OCI-LY3 (cell line): ENCODE measurements around the gene NUP35.

ENCODE experiments used
- H2AFZ ChIP-seq: fragments of 200-600, 300-600 bp; shearing (Covaris generic); 2 replicates; pipeline ENCODE4 v1.6.0; 2014; ENCODE audit warnings: antibody characterized with exemption, low read depth, low read length
- H3K27ac ChIP-seq: fragments of 200-600, 300-600 bp; sonication (generic); 2 replicates; pipeline ENCODE4 v1.5.1; 2014; ENCODE audit warnings: mild to moderate bottlenecking, low read length, moderate library complexity, mixed read lengths
- H3K27me3 ChIP-seq: fragments of 200-600, 300-600 bp; sonication (generic); 2 replicates; pipeline ENCODE4 v1.6.1; 2014; ENCODE audit warnings: low read depth, low read length, mixed read lengths
- H3K36me3 ChIP-seq: fragments of 200-600, 300-600 bp; sonication (generic); replicated peaks from 2 replicates; pipeline ENCODE3; 2014; ENCODE audit warnings: low read depth, low read length, mixed read lengths
- H3K4me1 ChIP-seq: fragments of 300-600, 200-600 bp; sonication (generic); 2 replicates; pipeline ENCODE4 v1.6.1; 2014; ENCODE audit warnings: low read length, mixed read lengths
- H3K4me2 ChIP-seq: fragments of 200-600, 300-600 bp; sonication (generic); 2 replicates; pipeline ENCODE4 v1.6.1; 2014; ENCODE audit warnings: low read length, mixed read lengths
- H3K4me3 ChIP-seq: fragments of 300-600, 200-600 bp; sonication (generic); 2 replicates; pipeline ENCODE4 v1.5.1; 2014; ENCODE audit warnings: antibody characterized with exemption, mild to moderate bottlenecking, low read length, moderate library complexity
- H3K79me2 ChIP-seq: fragments of 300-600, 200-600 bp; shearing (Covaris generic); 2 replicates; pipeline ENCODE4 v1.6.1; 2014; ENCODE audit warnings: mild to moderate bottlenecking, low read length, mixed read lengths
- H3K9ac ChIP-seq: fragments of 300-600, 200-600 bp; shearing (Covaris generic); 2 replicates; pipeline ENCODE4 v1.6.0; 2014; ENCODE audit warnings: mild to moderate bottlenecking, low read length, moderate library complexity
- H3K9me3 ChIP-seq: fragments of 200-600, 300-600 bp; shearing (Covaris generic); 2 replicates; pipeline ENCODE4 v1.6.1; 2014; ENCODE audit warnings: low read length, mixed read lengths; ENCODE audit not compliant: insufficient read depth
- H4K20me1 ChIP-seq: fragments of 200-600, 300-600 bp; sonication (generic); 2 replicates; pipeline ENCODE4 v1.6.1; 2016; ENCODE audit warnings: low read length, mixed read lengths; ENCODE audit not compliant: insufficient read depth
- EZH2phosphoT487 ChIP-seq: fragments of 200-600 bp; shearing (Covaris generic); IDR thresholded peaks from 2 replicates; pipeline ENCODE4 v1.6.1; 2018; ENCODE audit warnings: antibody characterized with exemption, mixed run types, low read depth
- TF ChIP-seq, protein P1 (sequence below): fragments of 200-600, 300-600 bp; sonication (generic); IDR thresholded peaks from 2 replicates; pipeline ENCODE4 v1.5.1; 2014; ENCODE audit warnings: antibody characterized with exemption, low read length, low read depth

NUP35 gene

DNA sequence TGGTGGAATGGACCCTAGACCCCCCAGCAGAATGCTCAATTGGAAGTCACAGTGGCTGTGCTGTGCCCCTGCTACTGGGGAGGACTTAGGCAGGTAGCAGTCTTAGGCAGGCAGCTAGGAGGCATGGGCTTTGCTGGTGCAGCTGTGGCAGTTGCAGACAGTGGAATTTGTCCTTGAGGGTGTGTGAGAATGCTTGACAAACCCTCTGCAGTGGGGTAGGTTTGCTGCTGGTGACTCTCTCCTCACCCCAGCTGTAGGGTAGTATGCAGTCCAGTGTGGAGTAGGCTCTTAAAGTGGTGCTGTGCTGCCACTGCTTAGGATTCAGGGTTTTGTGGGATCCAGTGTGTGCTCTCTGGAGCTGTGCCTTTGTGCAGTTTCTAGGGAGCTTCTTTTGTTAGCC is 61.3 kb downstream of the NUP35 start:
- Histone ChIP-seq H3K4me1 (no peaks in the 10 kb centered on the region), H3K27ac (no peak overlapping the region), H3K9me3 (peaks cover 5% of the 10 kb centered on the region; the same call in 1 of the 2 replicates), H3K36me3 (peaks cover 44% of the 10 kb centered on the region), H3K79me2 (peaks cover 39% of the 10 kb centered on the region), H3K27me3 (no peaks in the 10 kb centered on the region), H2AFZ (no peak overlapping the region), H4K20me1 (peaks cover 8% of the 10 kb centered on the region; the same call in 1 of the 2 replicates), H3K4me2 (no peak overlapping the region), H3K9ac (no peak overlapping the region), H3K4me3 (no peak overlapping the region)
- TF ChIP-seq EZH2phosphoT487: no peak
- TF ChIP-seq, protein P1, sequence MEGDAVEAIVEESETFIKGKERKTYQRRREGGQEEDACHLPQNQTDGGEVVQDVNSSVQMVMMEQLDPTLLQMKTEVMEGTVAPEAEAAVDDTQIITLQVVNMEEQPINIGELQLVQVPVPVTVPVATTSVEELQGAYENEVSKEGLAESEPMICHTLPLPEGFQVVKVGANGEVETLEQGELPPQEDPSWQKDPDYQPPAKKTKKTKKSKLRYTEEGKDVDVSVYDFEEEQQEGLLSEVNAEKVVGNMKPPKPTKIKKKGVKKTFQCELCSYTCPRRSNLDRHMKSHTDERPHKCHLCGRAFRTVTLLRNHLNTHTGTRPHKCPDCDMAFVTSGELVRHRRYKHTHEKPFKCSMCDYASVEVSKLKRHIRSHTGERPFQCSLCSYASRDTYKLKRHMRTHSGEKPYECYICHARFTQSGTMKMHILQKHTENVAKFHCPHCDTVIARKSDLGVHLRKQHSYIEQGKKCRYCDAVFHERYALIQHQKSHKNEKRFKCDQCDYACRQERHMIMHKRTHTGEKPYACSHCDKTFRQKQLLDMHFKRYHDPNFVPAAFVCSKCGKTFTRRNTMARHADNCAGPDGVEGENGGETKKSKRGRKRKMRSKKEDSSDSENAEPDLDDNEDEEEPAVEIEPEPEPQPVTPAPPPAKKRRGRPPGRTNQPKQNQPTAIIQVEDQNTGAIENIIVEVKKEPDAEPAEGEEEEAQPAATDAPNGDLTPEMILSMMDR: no peak

DNA sequence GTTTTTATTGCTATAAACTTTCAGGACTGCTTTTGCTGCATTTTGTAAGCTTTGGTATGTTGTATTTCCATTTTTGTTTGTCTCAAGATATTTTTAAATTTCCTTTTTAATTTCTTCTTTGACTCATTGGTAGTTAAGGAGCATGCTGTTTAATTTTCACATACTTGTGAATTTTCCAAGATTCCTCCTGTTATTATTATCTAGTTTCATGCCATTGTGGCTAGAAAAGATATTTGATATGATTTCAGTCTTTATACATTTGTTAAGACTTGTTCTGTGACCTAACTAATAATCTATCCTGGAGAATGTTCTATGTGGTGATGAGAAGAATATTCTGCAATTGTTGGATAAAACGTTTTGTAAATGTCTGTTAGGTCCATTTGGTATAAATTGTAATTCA is 62.1 kb downstream of the NUP35 start:
- H3K4me2 ChIP-seq: no peak overlapping the region
- peaks cover 39% of the 10 kb centered on the region for H3K79me2 ChIP-seq
- no peaks in the 10 kb centered on the region for H3K4me1 ChIP-seq
- H3K9ac ChIP-seq: no peak overlapping the region
- H3K4me3 ChIP-seq: no peak overlapping the region
- no peaks in the 10 kb centered on the region for H3K27me3 ChIP-seq
- peaks cover 8% of the 10 kb centered on the region; the same call in 1 of the 2 replicates for H4K20me1 ChIP-seq
- no peak overlapping the region for H3K27ac ChIP-seq
- H2AFZ ChIP-seq: no peak overlapping the region
- TF ChIP-seq, protein P1: no peak
- no peak for TF ChIP-seq EZH2phosphoT487
- H3K36me3 ChIP-seq: peaks cover 40% of the 10 kb centered on the region
- peaks cover 5% of the 10 kb centered on the region; the same call in 1 of the 2 replicates for H3K9me3 ChIP-seq

DNA sequence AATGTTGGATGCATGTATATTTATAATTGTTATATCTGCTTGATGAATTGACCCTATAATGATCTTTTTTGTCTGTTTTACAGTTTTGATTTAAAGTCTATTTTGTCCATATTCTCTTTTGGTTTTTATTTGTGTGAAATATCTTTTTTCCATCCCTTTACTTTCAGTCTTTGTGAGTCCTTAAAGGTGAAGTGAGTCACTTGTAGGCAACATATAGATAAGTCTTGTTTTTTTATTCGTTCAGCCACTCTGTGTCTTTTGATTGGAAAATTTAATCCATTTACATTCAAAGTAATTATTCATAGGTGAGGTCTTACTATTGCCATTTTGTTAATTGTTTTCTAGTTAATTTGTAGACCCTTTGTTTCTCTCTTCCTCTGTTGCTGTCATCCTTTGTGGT is 62.5 kb downstream of the NUP35 start:
- H3K4me3 ChIP-seq: no peak overlapping the region
- H3K9ac ChIP-seq: no peak overlapping the region
- no peak overlapping the region for H3K4me2 ChIP-seq
- peaks cover 5% of the 10 kb centered on the region; the same call in 1 of the 2 replicates for H3K9me3 ChIP-seq
- H3K27ac ChIP-seq: no peak overlapping the region
- H3K27me3 ChIP-seq: no peaks in the 10 kb centered on the region
- TF ChIP-seq EZH2phosphoT487: no peak
- TF ChIP-seq, protein P1: no peak
- H3K79me2 ChIP-seq: peaks cover 39% of the 10 kb centered on the region
- peaks cover 8% of the 10 kb centered on the region; the same call in 1 of the 2 replicates for H4K20me1 ChIP-seq
- H3K36me3 ChIP-seq: peaks cover 39% of the 10 kb centered on the region
- H2AFZ ChIP-seq: no peak overlapping the region
- no peaks in the 10 kb centered on the region for H3K4me1 ChIP-seq

DNA sequence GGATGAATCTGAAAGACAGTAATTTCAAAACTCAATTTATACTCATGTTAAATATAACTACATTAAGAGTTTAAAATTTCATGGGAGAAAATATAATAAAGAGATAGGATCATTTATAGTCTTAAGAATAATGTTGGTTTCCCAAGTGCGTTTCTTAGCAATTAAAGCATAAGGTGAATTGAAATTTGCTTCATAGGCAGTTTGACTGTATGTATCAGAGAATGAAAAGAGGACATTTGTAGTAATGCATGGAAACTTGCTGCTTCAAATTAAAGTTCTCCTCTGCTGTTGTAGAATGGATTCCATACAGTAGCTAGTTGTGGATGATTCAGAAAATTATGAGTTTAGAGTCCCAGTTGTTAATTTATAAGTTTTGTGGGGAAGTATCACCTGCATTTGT is 68.1 kb downstream of the NUP35 start:
- H3K79me2 ChIP-seq: no peaks in the 10 kb centered on the region
- no peak overlapping the region for H3K4me3 ChIP-seq
- no peak overlapping the region for H3K4me2 ChIP-seq
- H3K27me3 ChIP-seq: no peaks in the 10 kb centered on the region
- no peak for TF ChIP-seq EZH2phosphoT487
- TF ChIP-seq, protein P1: no peak
- no peaks in the 10 kb centered on the region for H3K9me3 ChIP-seq
- H3K9ac ChIP-seq: no peak overlapping the region
- H3K27ac ChIP-seq: no peak overlapping the region
- H3K36me3 ChIP-seq: peaks cover 39% of the 10 kb centered on the region
- no peak overlapping the region for H2AFZ ChIP-seq
- H3K4me1 ChIP-seq: peaks cover 26% of the 10 kb centered on the region
- no peaks in the 10 kb centered on the region for H4K20me1 ChIP-seq
